ENCODE results near the gene LMAN2. TPM values are rescaled to one million over a fixed set of nuclear protein-coding genes. Genes with fewer than 3 reads are reported as not detected.
A peak's percentile ranks its signal among the peaks of the same experiment; 100 is the strongest.

LMAN2 gene
- total RNA-seq, 6 experiments from 2014 or later: 103 to 297 (median 160) TPM

DNA sequence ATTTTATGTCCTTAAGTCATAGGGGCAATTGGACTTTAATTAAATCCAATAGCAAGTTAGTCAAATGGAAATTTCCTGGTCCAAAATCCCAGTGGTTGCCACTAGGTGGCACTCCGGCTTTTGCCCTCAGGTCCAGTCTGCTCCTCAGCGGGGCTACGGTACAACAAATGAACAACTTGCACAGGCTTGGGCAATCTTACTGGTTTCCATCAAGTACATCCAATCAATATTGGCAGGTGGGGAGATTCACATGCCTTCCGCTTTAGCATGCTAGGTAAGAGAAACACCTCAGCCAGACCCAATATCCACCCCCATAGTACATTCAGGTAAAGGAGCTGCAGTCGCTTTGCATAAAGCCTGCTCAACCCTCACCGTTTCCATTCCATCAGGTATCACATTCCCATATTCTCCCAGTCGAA, 33.5 kb downstream of the LMAN2 start:
- Histone ChIP-seq H3K4me1 (peaks cover 0 to 7% (median 3%) of the 10 kb centered on the region in 4 donors), H3K27me3 (no peaks in the 10 kb centered on the region), H3K36me3 (no peaks in the 10 kb centered on the region), H3K4me3 (no peak overlapping the region), H3K27ac (no peak overlapping the region), H3K9me3 (no peaks in the 10 kb centered on the region)
- ATAC-seq (peak; percentile 87 to 96 (median 90)), DNase-seq (peak; percentile 76 to 87 (median 83))
- intact Hi-C loops (cut with DNase I): loop anchor here (10.0 kb wide), 2 partner anchors 67 to 137 kb away; partner anchors contain the start of gene SLC34A1 (in 1 of the 2)
- TF ChIP-seq POLR2A (IDR thresholded peaks at IDR 0.05): no peak
- TF ChIP-seq, protein P1, sequence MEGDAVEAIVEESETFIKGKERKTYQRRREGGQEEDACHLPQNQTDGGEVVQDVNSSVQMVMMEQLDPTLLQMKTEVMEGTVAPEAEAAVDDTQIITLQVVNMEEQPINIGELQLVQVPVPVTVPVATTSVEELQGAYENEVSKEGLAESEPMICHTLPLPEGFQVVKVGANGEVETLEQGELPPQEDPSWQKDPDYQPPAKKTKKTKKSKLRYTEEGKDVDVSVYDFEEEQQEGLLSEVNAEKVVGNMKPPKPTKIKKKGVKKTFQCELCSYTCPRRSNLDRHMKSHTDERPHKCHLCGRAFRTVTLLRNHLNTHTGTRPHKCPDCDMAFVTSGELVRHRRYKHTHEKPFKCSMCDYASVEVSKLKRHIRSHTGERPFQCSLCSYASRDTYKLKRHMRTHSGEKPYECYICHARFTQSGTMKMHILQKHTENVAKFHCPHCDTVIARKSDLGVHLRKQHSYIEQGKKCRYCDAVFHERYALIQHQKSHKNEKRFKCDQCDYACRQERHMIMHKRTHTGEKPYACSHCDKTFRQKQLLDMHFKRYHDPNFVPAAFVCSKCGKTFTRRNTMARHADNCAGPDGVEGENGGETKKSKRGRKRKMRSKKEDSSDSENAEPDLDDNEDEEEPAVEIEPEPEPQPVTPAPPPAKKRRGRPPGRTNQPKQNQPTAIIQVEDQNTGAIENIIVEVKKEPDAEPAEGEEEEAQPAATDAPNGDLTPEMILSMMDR (IDR thresholded peaks at IDR 0.05): peak; percentile 90 to 95 (median 92)
- 0% methylated on average over 3 of the region's 7 CpGs for WGBS (ENCODE audit: insufficient coverage, low coverage, low lambda C conversion rate, missing lambda C conversion rate)

DNA sequence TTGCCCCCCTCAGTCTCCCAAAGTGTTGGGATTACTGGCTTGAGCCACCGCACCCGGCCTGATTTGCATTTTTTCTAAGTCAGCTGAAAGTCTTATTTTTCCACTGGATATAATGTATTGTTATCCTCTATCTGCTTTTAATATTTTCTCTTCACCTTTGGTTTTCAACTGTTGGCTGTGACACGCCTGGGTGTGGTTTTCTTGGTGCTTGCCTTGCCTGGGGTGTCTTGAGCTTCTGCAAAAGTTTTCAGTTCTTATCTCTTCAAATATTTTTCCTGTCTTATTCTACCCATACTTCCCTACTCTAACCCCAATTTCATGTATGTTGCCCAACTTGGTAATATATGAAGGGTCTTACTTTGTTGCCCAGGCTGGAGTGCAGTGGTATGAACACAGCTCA, 35.5 kb downstream of the LMAN2 start:
- Histone ChIP-seq H3K4me1 (peaks cover 0 to 20% (median 9%) of the 10 kb centered on the region in 4 donors), H3K27me3 (no peaks in the 10 kb centered on the region), H3K27ac (no peak overlapping the region), H3K4me3 (no peak overlapping the region), H3K36me3 (no peaks in the 10 kb centered on the region), H3K9me3 (no peaks in the 10 kb centered on the region)
- no peak for TF ChIP-seq POLR2A (IDR thresholded peaks at IDR 0.05)
- TF ChIP-seq, protein P1 (IDR thresholded peaks at IDR 0.05): no peak
- 76% methylated on average over 3 of the region's 3 CpGs for WGBS (ENCODE audit: insufficient coverage, low coverage, low lambda C conversion rate, missing lambda C conversion rate)
- ATAC-seq (no peak), DNase-seq (no peak)
- intact Hi-C loops (cut with DNase I): loop anchor here (10.0 kb wide), 2 partner anchors 69 to 139 kb away; partner anchors contain the start of gene SLC34A1 (in 1 of the 2)

- Histone ChIP-seq H3K36me3 (no peaks in the 10 kb centered on the region), H3K4me3 (no peak overlapping the region), H3K4me1 (peaks cover 0 to 20% (median 9%) of the 10 kb centered on the region in 4 donors), H3K27me3 (no peaks in the 10 kb centered on the region), H3K9me3 (no peaks in the 10 kb centered on the region), H3K27ac (no peak overlapping the region)
- intact Hi-C loops (cut with DNase I): loop anchor here (10.0 kb wide), 2 partner anchors 69 to 139 kb away; partner anchors contain the start of gene SLC34A1 (in 1 of the 2)
- no peak for ATAC-seq
- peak in 1 of 3 donors; percentile 8 for DNase-seq
- TF ChIP-seq, protein P1 (IDR thresholded peaks at IDR 0.05): no peak
- TF ChIP-seq POLR2A (IDR thresholded peaks at IDR 0.05): no peak
- no CpG with 5 or more reads among the region's 7 CpGs for WGBS (ENCODE audit: insufficient coverage, low coverage, low lambda C conversion rate, missing lambda C conversion rate)
These were observed 36.1 kb downstream of the LMAN2 start for GRCh38 chr5:177315411-177315810.

- intact Hi-C loops (cut with DNase I): loop anchor here (10.0 kb wide), 2 partner anchors 70 to 140 kb away; partner anchors contain the start of gene SLC34A1 (in 1 of the 2)
- H3K4me3 ChIP-seq: no peak overlapping the region
- WGBS (ENCODE audit: insufficient coverage, low coverage, low lambda C conversion rate, missing lambda C conversion rate): 71% methylated on average over 4 of the region's 18 CpGs
- no peaks in the 10 kb centered on the region for H3K9me3 ChIP-seq
- peaks cover 0 to 20% (median 9%) of the 10 kb centered on the region in 4 donors for H3K4me1 ChIP-seq
- TF ChIP-seq, protein P1 (IDR thresholded peaks at IDR 0.05): no peak
- TF ChIP-seq POLR2A (IDR thresholded peaks at IDR 0.05): no peak
- H3K27me3 ChIP-seq: no peaks in the 10 kb centered on the region
- DNase-seq (peak in 2 of 3 donors; percentile 23 to 47), ATAC-seq (no peak)
- H3K36me3 ChIP-seq: no peaks in the 10 kb centered on the region
- H3K27ac ChIP-seq: no peak overlapping the region
These were observed 36.8 kb downstream of the LMAN2 start for GRCh38 chr5:177314376-177315342.

Measured in right lobe of liver (tissue), 6 donors.